Endothelial cell of umbilical vein (primary cell): Measurements from ENCODE around the gene ZNF319. TPM values are rescaled to one million over a fixed set of nuclear protein-coding genes. Genes with fewer than 3 reads are reported as not detected.

Source experiments
- BruUV-seq: library from RNA; stranded (reverse); fragments of 400-500 nt; replicated peaks from 2 replicates; lab custom pipeline; 2021; lab: Mats Ljungman, UMichigan
- CTCF ChIA-PET: fragments of 300-600, 350-600 bp; sonication (Branson Sonifier 250); formaldehyde crosslinking; loops from one replicate; lab custom pipeline; 2021; ENCODE audit warnings: antibody characterized with exemption, inconsistent platforms; lab: Charles Lee
- POLR2A ChIA-PET: fragments of 300-600, 350-600 bp; sonication (Branson Sonifier 250); formaldehyde crosslinking; loops from one replicate; lab custom pipeline; 2021; ENCODE audit warnings: antibody characterized with exemption, inconsistent platforms; lab: Charles Lee
- DNase-seq: peaks from one replicate; pipeline ENCODE4 v3.0.0-alpha.2; 2011; ENCODE audit warnings: low read depth, low spot score
- FAIRE-seq: peaks from 2 replicates; lab custom pipeline; 2011; peaks lifted over from hg19 to GRCh38; lab: Jason Lieb, UNC
- H2AFZ ChIP-seq: 2 replicates; pipeline ENCODE4 v1.6.0; 2012; ENCODE audit warnings: low read depth, low read length, control low read depth, inconsistent platforms
- H3K27ac ChIP-seq: 2 replicates; pipeline ENCODE4 v1.5.1; 2011; ENCODE audit warnings: low read depth, mild to moderate bottlenecking, control low read depth, low read length, moderate library complexity; ENCODE audit not compliant: insufficient read depth
- H3K27me3 ChIP-seq, 2 experiments: 2 replicates each; pipeline versions ENCODE4 v1.6.0 to v1.6.1; 2011; ENCODE audit warnings: low read length in 2 of 2, mixed read lengths in 1 of 2; ENCODE audit not compliant: control insufficient read depth in 2 of 2, insufficient read depth in 2 of 2
- H3K36me3 ChIP-seq, 2 experiments: 2 replicates in 1 of 2; 3 replicates in 1 of 2; pipeline ENCODE4 v1.5.1; 2011; ENCODE audit warnings: low read length in 2 of 2, mild to moderate bottlenecking in 1 of 2, moderate library complexity in 1 of 2; ENCODE audit not compliant: control insufficient read depth in 2 of 2, insufficient read depth in 2 of 2; ENCODE audit errors: extremely low read depth in 1 of 2
- H3K4me1 ChIP-seq: 3 replicates; pipeline ENCODE4 v1.5.1; 2011; ENCODE audit warnings: mild to moderate bottlenecking, low read length; ENCODE audit not compliant: control insufficient read depth, insufficient read depth; ENCODE audit errors: extremely low read depth
- H3K4me2 ChIP-seq: 2 replicates; pipeline ENCODE4 v1.6.1; 2011; ENCODE audit warnings: low read length, control low read depth, mixed read lengths; ENCODE audit not compliant: insufficient read depth
- H3K4me3 ChIP-seq, 3 experiments: fragments of 200-600 bp in 1 of 3; sonication (generic), shearing (Covaris generic) in 1 of 3; replicated peaks in 1 of 3; 2 replicates each; pipeline ENCODE4 v1.5.1; 2011 to 2016; ENCODE audit warnings: control low read depth in 3 of 3, low read length in 3 of 3, mild to moderate bottlenecking in 2 of 3, inconsistent platforms in 1 of 3, low read depth in 1 of 3, moderate library complexity in 1 of 3; ENCODE audit not compliant: insufficient read depth in 1 of 3
- H3K79me2 ChIP-seq: 2 replicates; pipeline ENCODE4 v1.6.0; 2012; ENCODE audit warnings: low read length, inconsistent platforms; ENCODE audit not compliant: control insufficient read depth, insufficient read depth
- H3K9ac ChIP-seq: replicated peaks from 2 replicates; pipeline ENCODE3; 2011; ENCODE audit warnings: low read length, control low read depth; ENCODE audit not compliant: insufficient read depth; ENCODE audit errors: extremely low read depth
- H3K9me1 ChIP-seq: replicated peaks from 3 replicates; pipeline ENCODE4 v1.6.0; 2011; ENCODE audit warnings: mild to moderate bottlenecking, low read length; ENCODE audit not compliant: control insufficient read depth, insufficient read depth; ENCODE audit errors: extremely low read depth
- H3K9me3 ChIP-seq: replicated peaks from 2 replicates; pipeline ENCODE4 v1.5.1; 2012; ENCODE audit warnings: low read length, inconsistent platforms; ENCODE audit not compliant: control insufficient read depth, insufficient read depth
- H4K20me1 ChIP-seq: replicated peaks from 2 replicates; pipeline ENCODE3; 2011; ENCODE audit warnings: mild to moderate bottlenecking, low read length; ENCODE audit not compliant: control insufficient read depth, insufficient read depth; ENCODE audit errors: extremely low read depth
- CTCF ChIP-seq, 2 donors: IDR thresholded peaks; 1 replicate in 1 of 2; 2 replicates in 1 of 2; pipeline ENCODE4 v1.5.1; 2011; ENCODE audit warnings: low read length in 2 of 2, mild to moderate bottlenecking in 2 of 2, moderate library complexity in 2 of 2, control low read depth in 1 of 2, inconsistent platforms in 1 of 2, low read depth in 1 of 2; ENCODE audit not compliant: insufficient read depth in 1 of 2; ENCODE audit errors: extremely low read depth in 1 of 2
- EZH2 ChIP-seq: IDR thresholded peaks from 2 replicates; pipeline ENCODE4 v1.6.1; 2012; ENCODE audit warnings: borderline replicate concordance, low read depth, mild to moderate bottlenecking, moderate library complexity, low read length, inconsistent platforms; ENCODE audit not compliant: severe bottlenecking
- JUN ChIP-seq: IDR thresholded peaks from 2 replicates; pipeline ENCODE4 v1.6.1; 2011; ENCODE audit warnings: borderline replicate concordance, low read depth; ENCODE audit not compliant: insufficient read length, insufficient read depth
- MAX ChIP-seq: IDR thresholded peaks from 2 replicates; pipeline ENCODE4 v1.6.1; 2011; ENCODE audit not compliant: insufficient read depth, insufficient read length
- dilution Hi-C: fragments of 300-500 bp; cut with MboI; formaldehyde crosslinking; loops from one replicate; pipeline ENCODE4 v1.15.0; 2019; ENCODE audit warnings: low sequenced_read_pairs; ENCODE audit not compliant: extremely low pct_ligation_motif_present
- intact Hi-C: fragments of 100-400 bp; cut with micrococcal nuclease; formaldehyde crosslinking; loops from one replicate; pipeline ENCODE4 v1.10.0; 2022
- polyA plus RNA-seq, 4 experiments: library from polyadenylated mRNA; depleted of rRNA in 3 of 4; stranded (reverse) in 3 of 4; unstranded in 1 of 4; fragments of >200 nt; gene quantifications; 2 replicates each; pipeline versions ENCODE4 v1.2.1 to v1.2.3, GENCODE V29; 2011 to 2012; ENCODE audit warnings: missing spikeins in 1 of 4
- total RNA-seq: library from RNA; stranded (reverse); gene quantifications from 2 replicates; pipeline ENCODE4 v1.2.3, GENCODE V29; 2021

Gene ZNF319
- total and polyA plus RNA-seq, 2 donors (not counting 3 experiments of a cell fraction or from before 2014, with no cell fraction given), result 5.4 to 9.9 TPM

GRCh38 chr16:57966204-57966771 lies 34.2 kb downstream of the ZNF319 start:
- Histone ChIP-seq H3K4me3 (no peak overlapping the region), H3K9ac (no peak overlapping the region), H2AFZ (no peak overlapping the region), H3K79me2 (no peaks in the 10 kb centered on the region), H3K36me3 (no peaks in the 10 kb centered on the region), H3K27me3 (no peaks in the 10 kb centered on the region), H3K4me2 (no peak overlapping the region), H4K20me1 (no peaks in the 10 kb centered on the region), H3K9me1 (no peaks in the 10 kb centered on the region), H3K9me3 (no peaks in the 10 kb centered on the region), H3K27ac (no peak overlapping the region), H3K4me1 (no peaks in the 10 kb centered on the region)
- dilution Hi-C loops, result no loop called here
- BruUV-seq, result no TSS peak
- ChIA-PET CTCF (interaction anchor here (0.9 to 1.4 kb wide), 4 partner anchors 9 to 43 kb away, joined by 3 to 4 read pairs (median 3); no protein-coding TSS in a partner anchor), POLR2A (no interaction called here)
- no peak for DNase-seq
- FAIRE-seq, result no peak
- intact Hi-C loops, result no loop called here
- TF ChIP-seq CTCF (IDR thresholded peaks at IDR 0.05; ENCODE audit: extremely low read depth in 1 of 2, insufficient read depth in 1 of 2, low read depth in 1 of 2, low read length in 2 of 2), result no peak
- no peak for TF ChIP-seq MAX
- TF ChIP-seq EZH2, result no peak
- TF ChIP-seq JUN, result no peak
